Measurements from ENCODE around the gene SLC13A2.
"Not testable (repeated sequence)": the region's sequence is repeated elsewhere in the genome, so short reads cannot be mapped to it uniquely, and the experiment has no call there.

SLC13A2 gene

DNA sequence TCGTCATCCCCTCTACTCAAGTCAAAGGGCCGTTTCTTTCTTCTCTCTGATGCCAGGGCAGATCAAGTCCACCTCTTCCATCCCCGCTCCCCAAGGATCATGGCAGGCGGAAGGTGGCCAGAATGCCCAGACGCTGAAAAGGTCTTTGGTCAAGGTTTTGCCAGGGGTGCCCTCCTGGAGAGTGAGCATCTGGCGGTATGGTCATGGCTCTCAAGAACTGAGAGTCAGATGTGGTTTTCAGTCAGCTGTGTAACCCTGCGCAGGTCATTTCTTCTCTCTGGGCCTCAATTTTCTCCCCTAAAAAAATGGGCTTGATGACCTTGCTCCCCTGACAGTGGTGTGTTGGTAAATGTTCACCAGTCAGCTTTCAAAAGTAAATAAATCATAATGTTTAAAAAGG lies 45.1 kb downstream of the SLC13A2 start:
- no peak for DNase-seq

GRCh38 chr17:28519236-28519635 lies 45.8 kb downstream of the SLC13A2 start:
- DNase-seq = no peak

- DNase-seq = no peak
Observed at GRCh38 chr17:28520687-28521086, 47.2 kb downstream of the SLC13A2 start.

DNA sequence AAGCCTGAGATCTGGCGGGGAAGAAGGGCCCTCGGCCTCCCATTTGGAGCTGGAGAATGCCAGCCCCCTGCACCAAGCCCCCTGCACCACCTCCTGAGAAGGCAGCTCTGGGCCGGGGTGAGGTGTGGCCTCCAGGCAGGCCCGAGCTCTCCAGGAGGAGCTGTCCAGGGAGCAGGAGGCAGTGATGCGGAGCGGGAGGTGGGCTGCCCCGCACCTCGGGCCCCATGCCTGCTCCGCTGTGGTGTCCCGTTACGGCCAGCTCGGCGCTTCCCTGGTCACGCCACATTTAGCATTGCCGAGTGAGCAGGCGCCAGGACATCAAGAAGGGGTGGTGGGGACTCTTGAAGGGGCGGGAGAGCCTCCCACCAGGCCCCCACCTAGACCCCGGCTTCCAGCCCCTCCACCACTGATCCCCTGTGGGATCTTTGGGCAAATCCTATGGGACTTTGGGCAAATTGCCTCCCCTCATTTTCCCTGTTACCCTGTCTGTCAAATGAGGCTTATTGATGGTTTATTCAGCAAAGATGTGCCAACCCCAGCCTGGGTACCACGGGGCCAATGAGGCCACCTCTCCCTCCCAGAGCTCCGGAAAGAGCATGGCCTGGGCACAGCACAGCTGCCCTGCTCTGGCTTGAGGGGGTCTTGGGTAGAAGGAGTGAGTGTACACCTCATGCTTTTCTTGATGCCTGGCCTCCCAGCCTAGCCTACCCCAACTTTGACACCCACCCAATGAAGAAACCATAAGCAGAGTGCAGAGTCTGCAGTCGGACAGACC lies 48.1 kb downstream of the SLC13A2 start:
- no peak for DNase-seq

DNA sequence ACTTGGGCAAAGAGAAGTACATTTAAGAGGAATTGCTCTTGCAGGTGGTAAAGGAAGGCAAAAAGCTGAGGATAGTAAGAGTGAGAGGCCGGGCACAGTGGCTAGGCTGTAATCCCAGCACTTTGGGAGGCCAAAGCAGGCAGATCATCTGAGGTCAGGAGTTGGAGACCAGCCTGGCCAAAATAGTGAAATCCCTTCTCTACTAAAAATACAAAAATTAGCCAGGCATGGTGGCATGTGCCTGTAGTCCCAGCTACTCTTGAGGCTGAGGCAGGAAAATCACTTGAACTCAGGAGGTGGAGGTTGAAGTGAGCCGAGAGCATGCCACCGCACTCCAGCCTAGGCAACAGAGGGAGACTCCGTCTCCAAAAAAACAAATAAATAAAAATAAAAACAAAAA lies 48.8 kb downstream of the SLC13A2 start:
- not testable (repeated sequence) for DNase-seq

DNA sequence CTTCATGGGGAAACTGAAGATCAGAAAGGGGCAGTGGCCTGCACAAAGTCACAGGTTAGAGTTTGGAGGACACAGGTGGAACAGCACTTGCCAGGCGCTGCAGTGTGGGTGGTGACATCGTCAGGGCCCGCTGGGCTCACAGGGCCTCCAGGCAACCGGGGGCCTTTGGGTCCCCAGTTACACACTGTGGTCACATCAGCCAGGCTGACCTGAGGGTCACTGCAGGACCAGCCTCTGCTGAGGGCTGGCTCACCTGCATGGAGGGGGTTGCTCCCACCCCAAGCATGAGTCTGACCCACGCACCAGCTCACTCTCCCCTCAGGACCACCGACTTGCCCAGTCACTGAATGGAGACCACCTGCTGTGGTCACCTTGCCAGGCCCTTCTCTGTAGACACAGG lies 49.7 kb downstream of the SLC13A2 start:
- DNase-seq = no peak

- DNase-seq = no peak
Observed at GRCh38 chr17:28523876-28524275, 50.4 kb downstream of the SLC13A2 start.

DNA sequence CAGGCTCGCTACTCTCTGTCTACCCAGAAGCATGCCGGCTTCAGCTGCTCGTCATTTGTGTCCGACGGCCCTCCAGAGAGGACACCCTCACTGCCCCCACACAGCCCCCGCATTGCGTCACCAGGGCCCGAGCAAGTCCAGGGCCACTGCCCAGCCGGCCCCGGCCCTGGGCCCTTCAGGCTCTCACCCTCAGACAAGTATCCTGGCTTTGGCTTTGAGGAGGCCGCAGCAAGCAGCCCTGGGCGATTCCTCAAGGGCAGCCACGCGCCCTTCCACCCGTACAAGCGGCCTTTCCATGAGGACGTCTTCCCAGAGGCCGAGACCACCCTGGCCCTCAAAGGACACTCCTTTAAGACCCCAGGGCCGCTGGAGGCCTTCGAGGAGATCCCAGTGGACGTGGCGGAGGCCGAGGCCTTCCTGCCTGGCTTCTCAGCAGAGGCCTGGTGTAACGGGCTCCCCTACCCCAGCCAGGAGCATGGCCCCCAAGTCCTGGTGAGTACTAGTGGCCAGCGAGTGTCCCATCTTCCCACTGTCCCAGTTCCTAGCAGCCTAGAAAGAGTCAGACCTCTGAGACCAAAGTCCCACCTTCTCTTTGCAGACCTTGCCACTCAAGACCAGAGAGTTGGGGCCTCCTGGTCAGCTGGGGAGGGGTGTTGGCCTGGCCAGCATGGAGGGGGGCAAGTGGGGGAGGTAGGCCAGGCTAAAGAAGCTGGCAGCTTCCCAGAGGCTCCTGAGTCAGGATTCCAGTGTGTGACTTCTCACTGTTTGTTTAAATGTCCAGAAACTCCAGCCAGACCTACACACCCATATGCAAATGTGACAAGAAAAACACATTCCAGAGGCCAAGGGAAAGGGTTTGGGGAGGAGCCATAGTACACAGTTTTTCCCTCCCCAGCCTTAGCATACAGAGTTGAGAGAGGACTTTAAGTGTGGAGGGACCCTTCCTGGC lies 51.3 kb downstream of the SLC13A2 start:
- no peak for DNase-seq

- no peak for DNase-seq
Observed at GRCh38 chr17:28526381-28526780, 52.9 kb downstream of the SLC13A2 start.

DNA sequence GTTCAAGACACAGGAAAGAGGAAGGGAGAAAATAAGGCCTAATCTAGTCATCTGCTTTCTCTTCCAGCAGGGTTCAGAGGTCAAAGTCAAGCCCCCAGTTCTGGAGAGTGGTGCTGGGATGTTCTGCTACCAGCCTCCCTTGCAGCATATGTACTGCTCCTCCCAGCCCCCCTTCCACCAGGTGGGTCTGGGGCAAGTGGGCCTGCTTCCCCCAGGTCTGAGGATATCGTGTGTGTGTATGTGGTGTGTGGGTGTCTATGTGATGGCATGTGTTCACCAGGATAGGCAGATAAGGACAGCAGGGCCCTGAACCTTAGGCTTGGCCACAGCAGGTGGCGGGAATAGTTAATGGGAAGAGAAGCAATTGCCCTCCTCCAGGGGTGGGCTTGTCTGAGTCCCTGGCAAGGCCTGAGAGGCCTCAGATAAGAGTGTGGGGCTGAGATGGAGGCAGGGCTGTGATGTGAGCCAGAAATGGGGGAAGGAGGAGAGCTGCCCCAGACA lies 53.8 kb downstream of the SLC13A2 start:
- DNase-seq = no peak

DNA sequence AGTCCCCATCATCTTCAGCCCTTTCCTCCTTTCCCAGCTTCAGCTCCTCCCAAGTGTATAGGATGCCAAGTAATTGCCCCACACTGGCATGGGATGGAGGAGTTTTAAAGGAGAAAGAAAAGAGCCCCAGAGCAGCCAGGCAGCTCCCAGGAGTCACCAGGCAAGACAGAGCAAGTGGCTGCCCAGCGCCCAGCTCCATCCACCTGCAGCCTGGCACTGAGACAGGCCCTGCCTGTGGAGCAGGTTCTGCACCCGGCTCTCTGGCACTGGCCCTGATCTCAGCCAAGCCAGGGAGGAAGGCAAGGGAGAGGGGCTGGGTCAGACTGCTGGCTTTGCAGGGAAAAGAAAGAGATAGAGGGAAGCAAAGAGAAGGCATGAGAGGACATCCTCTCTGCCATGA lies 54.4 kb downstream of the SLC13A2 start:
- DNase-seq = no peak

- no peak for DNase-seq
Observed at GRCh38 chr17:28528327-28529012, 55.0 kb downstream of the SLC13A2 start.

- DNase-seq = no peak
Observed at GRCh38 chr17:28529013-28529400, 55.6 kb downstream of the SLC13A2 start.

DNA sequence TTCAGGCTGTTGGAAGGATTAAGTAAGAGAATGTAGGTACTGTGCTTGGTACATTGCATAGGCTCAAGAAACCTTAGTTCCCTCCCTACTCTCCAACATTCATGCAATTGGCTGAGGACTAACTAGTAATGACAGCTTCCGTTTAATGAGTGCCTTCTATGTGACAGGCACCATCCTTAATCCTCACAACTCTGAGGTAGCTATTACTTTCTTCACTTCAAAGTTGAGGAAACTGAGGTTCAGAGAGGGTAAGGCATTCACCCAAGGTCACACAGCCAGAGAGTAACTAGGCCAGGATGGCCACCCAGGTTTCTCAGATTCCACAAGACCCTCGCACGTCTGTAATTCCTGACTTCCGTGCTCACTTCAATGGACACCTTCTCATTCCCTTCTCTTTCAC lies 56.8 kb downstream of the SLC13A2 start:
- DNase-seq = no peak

- no peak for DNase-seq
Observed at GRCh38 chr17:28530926-28531325, 57.5 kb downstream of the SLC13A2 start.

DNA sequence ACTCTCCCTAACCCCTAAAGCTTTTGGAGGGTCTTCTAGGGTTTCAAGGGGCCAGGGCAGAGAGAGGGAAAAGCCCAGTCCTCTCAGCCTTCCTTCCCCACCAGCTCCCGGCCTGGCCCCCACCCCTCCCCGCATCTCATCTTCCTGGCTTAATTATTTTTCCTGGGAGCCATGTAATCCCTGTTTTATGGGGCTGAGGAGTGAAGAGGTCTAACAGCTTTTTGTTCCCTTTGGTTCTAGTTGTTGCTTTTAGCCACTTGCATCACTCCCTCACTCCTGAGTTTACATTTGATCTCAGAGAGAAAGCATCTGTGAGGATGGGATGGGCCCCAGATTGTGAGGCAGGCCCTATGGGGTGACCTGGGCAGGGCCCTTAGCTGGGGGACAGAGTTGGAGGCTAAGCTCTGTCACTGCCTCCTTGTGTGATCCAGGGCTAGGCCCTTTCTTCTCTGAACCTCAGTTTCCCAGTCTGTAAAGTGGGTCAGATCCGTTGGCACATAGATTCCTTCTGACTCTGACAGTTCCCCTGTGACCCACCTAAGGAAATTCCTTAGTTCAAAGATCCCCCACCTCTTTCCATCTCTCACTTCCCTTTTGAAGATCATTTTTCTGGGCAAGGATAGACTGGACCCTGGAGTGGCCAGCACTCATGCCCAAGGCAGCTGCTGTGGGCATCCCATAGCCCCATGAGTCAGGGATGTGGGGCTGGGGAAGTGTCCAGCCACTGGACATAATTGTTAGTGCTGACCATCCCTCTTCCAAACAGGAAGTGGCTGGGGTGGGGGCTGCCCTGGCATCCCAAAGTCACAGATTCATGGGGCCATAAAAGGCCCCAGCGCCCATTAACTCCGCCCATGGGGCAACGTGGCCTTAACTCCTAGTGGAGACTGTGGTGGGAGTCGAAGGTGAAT lies 58.9 kb downstream of the SLC13A2 start:
- peak; percentile 22 to 45 (median 40) for DNase-seq

DNA sequence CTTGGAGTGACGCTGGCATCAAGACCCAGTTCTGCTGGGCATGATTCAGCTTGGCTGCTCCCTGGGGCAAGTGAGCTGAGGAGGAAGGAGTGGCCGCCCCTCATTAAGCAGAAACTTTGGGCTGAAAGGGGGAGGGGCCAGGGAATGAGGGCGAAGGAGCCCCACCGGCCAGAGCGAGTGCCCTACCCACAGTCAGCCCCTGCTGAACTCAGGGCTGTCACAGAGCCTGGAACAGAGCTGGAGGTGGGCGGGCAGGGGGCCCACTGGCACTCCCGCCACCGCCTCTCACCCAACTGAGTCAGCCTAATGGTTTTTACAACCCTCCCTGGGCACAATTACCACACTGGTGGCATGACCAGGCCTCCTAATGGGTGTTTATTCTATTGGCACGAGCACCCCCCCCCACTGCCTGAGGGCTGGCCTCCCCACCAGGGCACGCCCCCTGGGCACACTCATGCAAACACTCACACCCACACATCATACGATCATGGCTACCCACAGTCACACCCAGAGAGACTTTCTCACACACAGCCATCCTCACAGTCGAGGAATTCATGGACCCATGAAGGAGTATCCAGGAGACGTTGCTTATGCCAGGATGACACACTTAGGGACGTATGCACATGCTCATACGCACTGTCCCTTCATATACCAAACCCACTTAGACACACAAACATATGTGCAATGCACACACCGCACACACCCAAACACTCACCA lies 59.8 kb downstream of the SLC13A2 start:
- peak in 1 of 3 donors; percentile 17 for DNase-seq

GRCh38 chr17:28534740-28535375 lies 61.4 kb downstream of the SLC13A2 start:
- DNase-seq = no peak

DNA sequence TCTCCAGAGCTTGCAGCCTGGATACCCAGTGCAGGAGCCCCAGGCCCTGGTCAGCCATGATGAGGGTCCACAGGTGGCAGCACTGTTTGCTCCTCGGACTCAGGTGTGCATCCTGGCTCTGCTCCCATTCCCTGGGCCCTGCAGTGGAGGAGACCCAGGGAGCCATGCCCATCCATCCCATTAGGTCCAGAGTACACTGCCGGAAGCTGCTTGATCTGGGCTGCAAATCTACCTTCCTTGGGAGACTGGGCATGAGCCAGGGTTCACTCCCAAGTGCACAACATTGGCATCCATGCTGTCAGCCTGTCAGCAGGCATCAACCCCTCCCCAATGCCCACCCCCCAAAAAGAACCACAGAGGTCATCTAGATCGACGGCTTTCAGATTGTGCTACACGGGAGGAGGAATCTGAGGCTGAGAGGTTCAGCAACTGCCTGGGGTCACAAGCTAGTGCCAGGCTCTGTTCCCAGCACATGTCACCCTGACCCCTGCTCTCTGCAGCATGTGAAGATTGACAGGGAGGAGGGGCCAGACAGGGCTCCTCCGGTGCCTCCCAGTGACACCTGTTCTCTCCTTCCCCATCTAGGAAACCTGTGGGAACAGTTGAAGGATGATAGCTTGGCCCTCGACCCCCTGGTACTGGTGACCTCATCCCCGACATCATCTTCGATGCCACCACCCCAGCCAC lies 63.2 kb downstream of the SLC13A2 start:
- DNase-seq = no peak

DNA sequence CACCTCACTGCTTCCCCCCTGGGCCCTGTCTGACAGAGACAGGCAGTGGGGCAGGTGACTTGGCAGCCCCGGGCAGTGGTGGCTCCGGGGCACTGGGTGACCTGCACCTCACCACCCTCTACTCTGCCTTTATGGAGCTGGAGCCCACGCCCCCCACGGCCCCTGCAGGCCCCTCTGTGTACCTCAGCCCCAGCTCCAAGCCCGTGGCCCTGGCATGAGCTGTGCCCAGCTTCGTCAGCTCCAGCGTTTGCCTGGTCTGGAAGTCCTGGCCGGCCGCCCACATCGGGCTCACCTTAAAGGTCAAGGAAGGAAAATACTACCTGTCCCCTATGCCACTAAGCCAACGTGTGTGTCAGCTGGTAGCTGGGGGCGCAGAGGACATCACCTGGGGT lies 63.8 kb downstream of the SLC13A2 start:
- no peak for DNase-seq

All from suppressor macrophage treated with lipopolysaccharide for 1 hour (primary cell).